ES-I3 (cell line): Measurements from ENCODE around the gene SLC18B1.

ENCODE experiments used
- H3K36me3 ChIP-seq: 2 replicates; pipeline ENCODE4 v1.6.1; 2013; ENCODE audit warnings: mild to moderate bottlenecking, low read length, control low read depth, moderate library complexity; ENCODE audit not compliant: insufficient read depth
- H3K4me1 ChIP-seq: 2 replicates; pipeline ENCODE4 v1.6.1; 2013; ENCODE audit warnings: mild to moderate bottlenecking, control low read depth, low read length; ENCODE audit not compliant: insufficient read depth
- H3K9ac ChIP-seq: 2 replicates; pipeline ENCODE4 v1.6.1; 2013; ENCODE audit warnings: low read depth, mild to moderate bottlenecking, low read length, moderate library complexity
- H3K9me3 ChIP-seq: 2 replicates; pipeline ENCODE4 v1.6.1; 2013; ENCODE audit warnings: mild to moderate bottlenecking, low read length, moderate library complexity; ENCODE audit not compliant: control insufficient read depth, insufficient read depth

Gene SLC18B1

GRCh38 chr6:132742495-132742894, 55.9 kb downstream of the SLC18B1 start:
- H3K9ac ChIP-seq = no peak overlapping the region
- no peaks in the 10 kb centered on the region for H3K4me1 ChIP-seq
- no peaks in the 10 kb centered on the region for H3K9me3 ChIP-seq
- H3K36me3 ChIP-seq = no peaks in the 10 kb centered on the region

- no peaks in the 10 kb centered on the region for H3K36me3 ChIP-seq
These were observed 57.2 kb downstream of the SLC18B1 start for GRCh38 chr6:132741281-132741680.

GRCh38 chr6:132736239-132736638, 62.2 kb downstream of the SLC18B1 start:
- H3K36me3 ChIP-seq = no peaks in the 10 kb centered on the region

More at GRCh38 chr6:132741281-132741680, 57.2 kb downstream of the SLC18B1 start:
- no peaks in the 10 kb centered on the region for H3K4me1 ChIP-seq
- H3K9me3 ChIP-seq = no peaks in the 10 kb centered on the region
- no peak overlapping the region for H3K9ac ChIP-seq

GRCh38 chr6:132734694-132735236, 63.7 kb downstream of the SLC18B1 start:
- no peaks in the 10 kb centered on the region for H3K9me3 ChIP-seq
- H3K4me1 ChIP-seq = no peaks in the 10 kb centered on the region
- H3K9ac ChIP-seq = no peak overlapping the region
- H3K36me3 ChIP-seq = no peaks in the 10 kb centered on the region

More at GRCh38 chr6:132736239-132736638, 62.2 kb downstream of the SLC18B1 start:
- Histone ChIP-seq H3K9me3 (no peaks in the 10 kb centered on the region), H3K9ac (no peak overlapping the region), H3K4me1 (no peaks in the 10 kb centered on the region)

DNA sequence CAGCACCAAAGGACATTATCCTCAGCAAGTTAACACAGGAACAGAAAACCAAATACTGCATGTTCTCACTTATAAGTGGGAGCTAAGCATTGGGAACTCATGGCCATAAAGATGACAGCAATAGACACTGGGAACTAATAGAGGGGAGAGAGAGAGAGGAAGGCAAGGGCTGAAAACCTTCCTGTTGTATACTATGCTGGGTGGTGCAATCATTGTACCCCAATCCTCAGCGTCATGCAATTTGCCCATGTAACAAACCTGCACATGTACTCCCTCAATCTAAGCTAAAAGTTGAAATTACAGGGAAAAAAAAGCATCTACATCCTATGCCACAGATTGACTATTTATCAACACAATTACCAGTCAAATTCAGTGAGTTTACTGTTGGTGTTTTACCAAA, 64.6 kb downstream of the SLC18B1 start:
- Histone ChIP-seq H3K36me3 (no peaks in the 10 kb centered on the region), H3K4me1 (no peaks in the 10 kb centered on the region), H3K9me3 (no peaks in the 10 kb centered on the region), H3K9ac (no peak overlapping the region)

- no peak overlapping the region for H3K9ac ChIP-seq
- H3K36me3 ChIP-seq = no peaks in the 10 kb centered on the region
- no peaks in the 10 kb centered on the region for H3K9me3 ChIP-seq
- H3K4me1 ChIP-seq = no peaks in the 10 kb centered on the region
These were observed 65.2 kb downstream of the SLC18B1 start for GRCh38 chr6:132733283-132733682.

GRCh38 chr6:132731086-132731485, 67.4 kb downstream of the SLC18B1 start:
- Histone ChIP-seq H3K9me3 (no peaks in the 10 kb centered on the region), H3K9ac (no peak overlapping the region), H3K4me1 (no peaks in the 10 kb centered on the region), H3K36me3 (no peaks in the 10 kb centered on the region)

DNA sequence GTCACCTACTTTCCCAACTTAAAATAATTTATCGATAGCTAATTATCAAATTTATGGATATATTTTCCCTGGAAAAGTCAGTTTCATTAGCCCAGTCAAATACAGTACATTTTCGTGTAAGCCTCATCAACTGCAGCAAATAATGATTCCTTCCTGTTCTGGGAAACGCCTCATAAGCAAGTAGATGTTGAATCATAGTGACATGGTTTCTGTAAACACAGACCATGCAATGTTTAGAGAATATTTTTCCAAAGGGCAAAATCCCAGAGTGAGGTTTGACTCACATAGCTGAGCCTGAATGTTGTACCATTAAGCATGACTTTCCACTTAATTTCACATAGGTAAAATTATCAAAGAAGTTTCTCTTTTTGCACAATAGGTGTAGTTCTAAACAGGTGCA, 67.9 kb downstream of the SLC18B1 start:
- no peak overlapping the region for H3K9ac ChIP-seq
- no peaks in the 10 kb centered on the region for H3K9me3 ChIP-seq
- no peaks in the 10 kb centered on the region for H3K36me3 ChIP-seq
- no peaks in the 10 kb centered on the region for H3K4me1 ChIP-seq

DNA sequence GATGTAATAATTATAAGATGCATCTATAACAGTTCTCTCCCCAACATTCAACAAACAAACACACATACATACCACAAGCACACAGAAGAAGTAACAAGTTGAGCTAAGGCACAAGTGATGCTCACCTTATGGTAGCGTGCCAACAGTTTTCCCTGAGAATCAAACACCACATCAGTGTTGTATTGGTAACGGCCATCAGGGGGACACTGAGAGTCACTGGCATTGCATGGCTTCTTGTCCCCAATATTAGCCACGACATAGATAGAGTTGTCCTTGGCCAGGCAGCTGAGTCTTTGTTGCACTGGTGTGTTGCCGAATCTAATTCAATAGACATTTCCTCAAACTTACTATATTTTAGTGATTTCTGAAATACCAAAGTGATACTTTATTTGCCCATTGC, 69.8 kb downstream of the SLC18B1 start:
- H3K4me1 ChIP-seq = no peaks in the 10 kb centered on the region
- no peaks in the 10 kb centered on the region for H3K36me3 ChIP-seq
- no peaks in the 10 kb centered on the region for H3K9me3 ChIP-seq
- no peak overlapping the region for H3K9ac ChIP-seq

GRCh38 chr6:132726608-132726975, 71.8 kb downstream of the SLC18B1 start:
- no peaks in the 10 kb centered on the region for H3K4me1 ChIP-seq
- H3K9ac ChIP-seq = no peak overlapping the region
- H3K36me3 ChIP-seq = no peaks in the 10 kb centered on the region
- H3K9me3 ChIP-seq = no peaks in the 10 kb centered on the region

GRCh38 chr6:132725947-132726607, 72.4 kb downstream of the SLC18B1 start:
- Histone ChIP-seq H3K9me3 (no peaks in the 10 kb centered on the region), H3K36me3 (no peaks in the 10 kb centered on the region), H3K9ac (no peak overlapping the region), H3K4me1 (no peaks in the 10 kb centered on the region)

DNA sequence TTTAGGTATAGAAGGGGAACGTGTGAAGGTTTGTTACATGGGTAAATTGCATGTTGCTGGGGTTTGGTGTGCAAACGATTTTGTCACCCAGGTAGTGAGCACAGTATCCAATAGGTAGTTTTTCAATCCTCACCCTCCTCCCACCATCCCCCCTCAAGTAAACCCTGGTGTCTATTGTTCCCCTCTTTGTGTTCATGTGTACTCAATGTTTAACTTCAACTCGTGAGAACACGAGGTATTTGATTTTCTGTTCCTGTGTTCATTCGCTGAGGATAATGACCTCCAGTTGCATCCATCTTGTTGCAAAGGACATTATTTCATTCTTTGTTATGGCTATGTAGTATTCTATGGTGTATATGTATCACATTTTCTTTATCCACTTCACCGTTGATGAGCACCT, 73.0 kb downstream of the SLC18B1 start:
- H3K36me3 ChIP-seq = no peaks in the 10 kb centered on the region
- H3K9me3 ChIP-seq = no peaks in the 10 kb centered on the region
- no peak overlapping the region for H3K9ac ChIP-seq
- no peaks in the 10 kb centered on the region for H3K4me1 ChIP-seq

DNA sequence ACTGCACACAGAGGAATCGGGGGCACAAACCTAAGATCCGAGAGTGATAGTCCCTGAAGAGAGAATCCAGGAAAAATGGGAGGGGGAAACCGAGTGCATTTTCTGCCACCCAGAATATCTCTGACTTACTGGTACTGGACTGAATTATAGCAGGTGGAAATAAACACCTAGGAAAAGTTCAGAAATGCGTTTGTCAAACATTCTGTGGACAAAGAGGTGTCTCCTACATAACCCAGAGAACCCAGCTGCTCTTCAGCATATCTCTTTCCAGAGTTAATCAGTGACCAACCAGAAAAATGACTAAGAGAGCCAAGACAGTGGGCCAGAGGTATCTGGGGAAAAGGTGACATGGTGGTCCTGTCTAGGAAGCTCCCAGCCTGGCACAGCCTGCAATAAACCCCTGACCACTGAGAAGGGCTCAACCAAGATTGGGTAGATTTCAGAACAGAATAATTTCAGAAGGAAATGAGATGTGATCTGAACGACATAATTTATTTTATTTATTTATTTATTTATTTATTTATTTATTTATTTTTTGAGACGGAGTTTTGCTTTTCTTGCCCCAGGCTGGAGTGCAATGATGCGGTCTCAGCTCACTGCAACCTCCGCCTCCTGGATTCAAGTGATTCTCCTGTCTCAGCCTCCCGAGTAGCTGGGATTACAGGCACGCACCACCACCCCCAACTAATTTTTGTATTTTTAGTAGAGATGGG, 78.5 kb downstream of the SLC18B1 start:
- Histone ChIP-seq H3K9ac (no peak overlapping the region), H3K9me3 (no peaks in the 10 kb centered on the region), H3K4me1 (no peaks in the 10 kb centered on the region), H3K36me3 (no peaks in the 10 kb centered on the region)
